Colonic mucosa (tissue), 4 donors: ENCODE data around the gene DNAH2. TPM values are rescaled to one million over a fixed set of nuclear protein-coding genes. Genes with fewer than 3 reads are reported as not detected.

Experiments
- DNase-seq: peaks from one replicate; pipeline ENCODE4 v3.0.0-alpha.2; 2020
- H3K27ac ChIP-seq: fragments of 200-600 bp; one replicate; pipeline ENCODE4 v1.8.0; 2021
- H3K27me3 ChIP-seq: fragments of 200-600 bp; one replicate; pipeline ENCODE4 v1.8.0; 2021
- H3K36me3 ChIP-seq: fragments of 200-600 bp; one replicate; pipeline ENCODE4 v1.8.0; 2021
- H3K4me1 ChIP-seq: fragments of 200-600 bp; one replicate; pipeline ENCODE4 v1.8.0; 2021; ENCODE audit warnings: mild to moderate bottlenecking
- H3K4me3 ChIP-seq: fragments of 200-600 bp; one replicate; pipeline ENCODE4 v1.8.0; 2021
- H3K9ac ChIP-seq, 2 donors: one replicate each; pipeline ENCODE4 v1.7.0; 2013; ENCODE audit warnings: control low read depth in 2 of 2, low read depth in 2 of 2, low read length in 2 of 2
- H3K9me3 ChIP-seq: fragments of 200-600 bp; one replicate; pipeline ENCODE4 v1.8.0; 2021
- intact Hi-C: fragments of 100-400 bp; cut with DNase I; formaldehyde crosslinking; loops from one replicate; pipeline ENCODE4 v1.14.1; 2022
- total RNA-seq, 2 donors: library from RNA; stranded (reverse); fragmentation: NEBNext Ultra II Directional in 1 of 2; extraction: Animal tissue kit (Norgen Biotek cat#: 25700) in 1 of 2; gene quantifications; one replicate each; pipeline ENCODE4 v1.2.1, GENCODE V29; 2021
- TF ChIP-seq, protein P1 (sequence below): fragments of 200-600 bp; IDR thresholded peaks from one replicate; pipeline ENCODE4 v1.8.0; 2022; ENCODE audit warnings: antibody characterized with exemption, mild to moderate bottlenecking
- donor health status: healthy.
- donor health status: DM: no; HTN: no; CAD: no.
- donor health status: DM: no; HTN: no; CAD: no.

The DNAH2 gene
- total RNA-seq, 2 donors from 2014 or later, result 0.32 to 0.62 TPM

DNA sequence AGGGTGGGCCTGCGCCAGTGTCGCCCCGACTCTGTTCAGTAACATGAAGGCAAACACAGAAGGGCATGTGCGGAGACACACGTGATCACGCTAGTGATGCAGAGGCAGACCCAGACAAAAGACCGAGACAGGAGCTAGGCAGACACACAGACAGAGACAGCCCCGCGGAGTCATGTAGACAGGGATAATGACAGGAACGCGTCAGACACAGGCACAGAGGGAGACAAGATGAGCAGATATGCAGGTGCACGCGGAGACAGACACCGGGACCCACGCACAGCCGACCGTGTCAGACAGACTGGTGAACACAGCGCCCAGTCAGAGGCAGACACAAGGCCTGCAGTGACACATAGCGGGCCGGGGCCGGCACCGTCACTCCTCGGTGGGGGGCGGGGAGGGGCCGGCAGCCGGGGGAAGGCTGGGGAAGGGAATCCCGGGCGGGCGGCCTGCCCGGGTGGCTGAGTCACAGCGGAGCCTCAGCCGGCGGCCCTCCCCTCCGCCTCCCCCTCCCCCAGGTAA is 123.9 kb downstream of the DNAH2 start:
- peak overlapping the region; percentile 60 to 97 for H3K9ac ChIP-seq

DNA sequence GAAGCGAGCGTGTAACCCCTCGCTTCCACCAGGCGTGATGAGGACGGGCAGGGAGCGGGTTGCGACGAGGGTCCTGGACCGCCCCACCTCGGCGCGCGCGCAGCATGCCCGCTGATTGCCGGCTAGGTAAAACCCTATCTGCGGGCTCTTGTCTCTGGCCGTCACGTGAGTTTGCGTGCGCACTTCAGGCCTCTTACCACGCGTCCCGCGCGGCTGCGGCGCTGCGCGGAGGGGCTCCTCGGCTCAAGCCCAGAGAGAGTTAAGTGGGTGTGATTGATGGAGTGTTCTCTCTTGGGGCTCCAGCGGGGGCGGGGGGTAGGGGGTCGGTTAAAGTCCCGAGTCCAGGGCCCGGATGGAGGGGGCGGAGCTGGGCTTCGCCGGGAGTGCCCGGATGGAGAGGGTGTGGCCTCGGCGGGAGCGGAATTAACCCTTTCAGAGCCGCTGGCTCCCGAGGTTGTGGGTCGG is 124.4 kb downstream of the DNAH2 start:
- H3K27ac ChIP-seq, result peak overlapping the region; percentile 93
- H3K27me3 ChIP-seq, result no peaks in the 10 kb centered on the region
- peak; percentile 94 for DNase-seq
- TF ChIP-seq, protein P1, sequence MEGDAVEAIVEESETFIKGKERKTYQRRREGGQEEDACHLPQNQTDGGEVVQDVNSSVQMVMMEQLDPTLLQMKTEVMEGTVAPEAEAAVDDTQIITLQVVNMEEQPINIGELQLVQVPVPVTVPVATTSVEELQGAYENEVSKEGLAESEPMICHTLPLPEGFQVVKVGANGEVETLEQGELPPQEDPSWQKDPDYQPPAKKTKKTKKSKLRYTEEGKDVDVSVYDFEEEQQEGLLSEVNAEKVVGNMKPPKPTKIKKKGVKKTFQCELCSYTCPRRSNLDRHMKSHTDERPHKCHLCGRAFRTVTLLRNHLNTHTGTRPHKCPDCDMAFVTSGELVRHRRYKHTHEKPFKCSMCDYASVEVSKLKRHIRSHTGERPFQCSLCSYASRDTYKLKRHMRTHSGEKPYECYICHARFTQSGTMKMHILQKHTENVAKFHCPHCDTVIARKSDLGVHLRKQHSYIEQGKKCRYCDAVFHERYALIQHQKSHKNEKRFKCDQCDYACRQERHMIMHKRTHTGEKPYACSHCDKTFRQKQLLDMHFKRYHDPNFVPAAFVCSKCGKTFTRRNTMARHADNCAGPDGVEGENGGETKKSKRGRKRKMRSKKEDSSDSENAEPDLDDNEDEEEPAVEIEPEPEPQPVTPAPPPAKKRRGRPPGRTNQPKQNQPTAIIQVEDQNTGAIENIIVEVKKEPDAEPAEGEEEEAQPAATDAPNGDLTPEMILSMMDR, result no peak
- H3K4me1 ChIP-seq, result peaks cover 38% of the 10 kb centered on the region
- peak overlapping the region; percentile 97 for H3K9ac ChIP-seq
- H3K9me3 ChIP-seq, result no peaks in the 10 kb centered on the region
- peak overlapping the region; percentile 76 for H3K4me3 ChIP-seq
- intact Hi-C loops, result no loop called here
- H3K36me3 ChIP-seq, result peaks cover 5% of the 10 kb centered on the region

More for the DNA sequence above, 123.9 kb downstream of the DNAH2 start:
- peak; percentile 76 for DNase-seq
- Histone ChIP-seq H3K36me3 (peaks cover 5% of the 10 kb centered on the region), H3K9me3 (no peaks in the 10 kb centered on the region), H3K27ac (peak overlapping the region; percentile 93), H3K4me1 (peaks cover 43% of the 10 kb centered on the region), H3K27me3 (no peaks in the 10 kb centered on the region), H3K4me3 (peak overlapping the region; percentile 76)
- intact Hi-C loops, result no loop called here
- TF ChIP-seq, protein P1, result no peak

DNA sequence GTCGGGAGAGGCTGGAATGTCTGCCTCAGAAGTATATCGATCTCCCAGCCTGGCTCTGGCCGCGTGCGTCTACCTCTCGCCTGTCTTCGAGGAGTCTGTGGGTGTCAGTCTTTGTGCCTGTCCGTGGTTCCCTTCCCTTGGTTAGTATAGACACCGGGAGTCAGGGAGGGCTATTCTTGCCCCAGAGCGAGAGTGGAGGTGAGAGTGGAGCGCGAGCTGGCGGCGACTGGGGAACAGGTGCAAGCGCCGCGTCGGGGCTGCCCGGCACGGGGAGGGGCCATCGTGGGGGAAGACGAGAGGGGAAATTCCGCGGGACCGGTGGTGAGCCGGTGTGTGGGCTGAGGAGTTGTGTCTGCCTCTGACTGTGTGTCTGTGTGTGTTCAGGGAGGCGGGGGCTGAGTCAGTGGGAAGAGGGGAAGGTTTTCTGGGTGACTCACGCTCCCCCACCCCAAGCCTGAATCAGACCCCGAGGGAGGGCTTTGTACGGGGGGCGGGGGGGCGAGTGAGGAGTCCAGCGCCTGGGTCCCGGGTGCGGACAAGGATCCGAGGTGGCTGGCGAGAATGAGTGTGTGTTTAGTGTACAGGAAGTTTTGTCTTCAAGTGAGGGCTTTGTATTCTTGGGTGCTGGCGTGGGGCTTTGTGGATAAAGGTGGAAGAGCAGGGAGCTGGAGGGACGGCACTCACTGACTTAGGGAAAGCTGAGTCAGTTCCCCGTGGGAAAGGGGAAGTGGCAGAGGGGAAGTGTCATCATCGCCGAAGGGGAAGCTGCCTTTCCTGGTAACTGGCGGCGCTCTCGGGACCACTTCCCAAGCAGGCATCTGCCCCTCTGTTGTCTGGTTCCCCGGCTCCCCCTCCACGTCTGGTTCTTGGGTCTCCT is 125.1 kb downstream of the DNAH2 start:
- no peaks in the 10 kb centered on the region for H3K9me3 ChIP-seq
- intact Hi-C loops, result no loop called here
- peak overlapping the region; percentile 76 for H3K4me3 ChIP-seq
- peaks cover 31% of the 10 kb centered on the region for H3K4me1 ChIP-seq
- TF ChIP-seq, protein P1, result no peak
- H3K9ac ChIP-seq, result peak overlapping the region; percentile 97
- peak; percentile 76 for DNase-seq
- H3K27ac ChIP-seq, result peak overlapping the region; percentile 93
- H3K36me3 ChIP-seq, result peaks cover 5% of the 10 kb centered on the region
- no peaks in the 10 kb centered on the region for H3K27me3 ChIP-seq

DNA sequence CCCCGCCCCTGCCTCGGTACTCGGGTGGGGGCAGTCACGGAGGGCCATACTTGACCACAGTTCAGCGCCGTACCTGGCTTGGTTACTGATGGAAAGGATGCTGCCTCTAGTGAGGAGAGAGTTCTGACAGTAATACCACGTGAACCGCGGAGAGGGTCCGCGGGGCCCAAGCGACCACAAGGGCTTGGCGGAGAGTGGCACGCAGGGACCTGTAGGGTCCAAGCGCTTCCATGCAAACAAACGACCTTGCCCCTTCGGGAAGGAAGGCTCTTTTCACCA is 125.7 kb downstream of the DNAH2 start:
- no peaks in the 10 kb centered on the region for H3K27me3 ChIP-seq
- intact Hi-C loops, result no loop called here
- peak overlapping the region; percentile 97 for H3K9ac ChIP-seq
- no peak for DNase-seq
- peaks cover 29% of the 10 kb centered on the region for H3K4me1 ChIP-seq
- peak overlapping the region; percentile 76 for H3K4me3 ChIP-seq
- TF ChIP-seq, protein P1, result no peak
- H3K36me3 ChIP-seq, result peaks cover 5% of the 10 kb centered on the region
- H3K27ac ChIP-seq, result peak overlapping the region; percentile 93
- no peaks in the 10 kb centered on the region for H3K9me3 ChIP-seq

DNA sequence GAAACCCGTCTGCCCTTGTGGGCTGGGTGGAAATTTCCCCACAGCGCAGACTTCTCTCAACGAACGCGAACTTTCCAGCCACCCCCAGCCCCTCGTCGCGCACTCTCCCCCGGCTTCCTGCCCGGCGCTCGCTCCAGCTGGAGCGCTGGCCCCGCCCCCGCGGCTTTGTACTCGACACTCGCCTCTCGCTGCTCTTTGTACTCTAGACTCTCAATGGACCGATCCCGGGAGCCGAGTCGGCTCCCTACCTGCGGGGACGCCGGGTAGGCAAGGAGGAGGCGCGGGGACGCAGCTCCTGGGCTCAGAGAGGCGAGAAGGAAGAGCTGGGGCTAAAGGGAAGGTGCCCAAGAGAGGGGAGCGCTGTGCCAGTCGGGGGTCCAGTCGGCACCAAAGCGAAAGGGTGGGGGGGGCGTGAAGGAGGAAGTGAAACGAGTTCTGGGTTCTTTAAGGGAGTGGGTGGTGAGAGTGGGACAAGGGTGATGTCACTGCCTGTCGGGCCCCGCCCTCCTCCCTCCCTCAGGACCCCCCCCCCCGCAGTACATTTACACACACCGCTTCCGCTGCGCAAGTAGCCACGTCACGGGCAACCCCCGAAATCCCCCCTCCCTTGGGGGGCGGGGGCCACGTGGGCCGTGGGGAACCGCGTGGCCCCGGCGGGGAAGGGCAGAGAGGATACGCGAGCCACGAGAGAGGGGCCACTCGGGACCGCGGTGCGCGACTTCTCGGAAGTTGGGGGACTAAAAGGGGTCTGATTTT is 126.2 kb downstream of the DNAH2 start:
- Histone ChIP-seq H3K27ac (peak overlapping the region; percentile 93), H3K9ac (peak overlapping the region; percentile 97), H3K27me3 (no peaks in the 10 kb centered on the region), H3K36me3 (peaks cover 5% of the 10 kb centered on the region), H3K9me3 (no peaks in the 10 kb centered on the region), H3K4me3 (peak overlapping the region; percentile 76), H3K4me1 (peaks cover 26% of the 10 kb centered on the region)
- peak; percentile 91 for DNase-seq
- intact Hi-C loops, result no loop called here
- TF ChIP-seq, protein P1, result no peak
